Measurements from ENCODE around the gene B9D1. TPM values are rescaled to one million over a fixed set of nuclear protein-coding genes. Genes with fewer than 3 reads are reported as not detected.

Gene B9D1
- total RNA-seq, 2 donors from 2014 or later = 37.7 to 42.8 TPM

GRCh38 chr17:19303367-19303776 is 59.2 kb downstream of the B9D1 start:
- peaks cover 14% of the 10 kb centered on the region for H3K4me1 Mint-ChIP-seq
- peak; percentile 28 for DNase-seq
- no peak overlapping the region for H3K4me3 Mint-ChIP-seq
- H3K27ac ChIP-seq (ENCODE audit: low read depth, low read length) = no peak overlapping the region
- H3K9me3 Mint-ChIP-seq = no peaks in the 10 kb centered on the region
- 92 to 94% methylated on average over 8 to 9 of the region's 9 CpGs for WGBS, 2 experiments (ENCODE audit: insufficient coverage in 1 of 2, insufficient read length in 1 of 2)
- no peaks in the 10 kb centered on the region for H3K36me3 ChIP-seq (ENCODE audit: control insufficient read depth, insufficient read depth, low read length)
- no peak overlapping the region for H3K27ac Mint-ChIP-seq
- no peak overlapping the region for H3K9ac ChIP-seq (ENCODE audit: extremely low read depth, low read length, poor library complexity, severe bottlenecking)
- no peaks in the 10 kb centered on the region for H3K4me1 ChIP-seq (ENCODE audit: control insufficient read depth, insufficient read depth, low read length)
- H3K9me3 ChIP-seq (ENCODE audit: control insufficient read depth, low read length) = no peaks in the 10 kb centered on the region
- H3K27me3 ChIP-seq (ENCODE audit: control insufficient read depth, insufficient read depth, low read length, poor library complexity, severe bottlenecking) = no peaks in the 10 kb centered on the region
- H3K27me3 Mint-ChIP-seq (ENCODE audit: insufficient read depth) = no peaks in the 10 kb centered on the region
- H3K4me3 ChIP-seq (ENCODE audit: low read length) = no peak overlapping the region
- peaks cover 3% of the 10 kb centered on the region for H3K36me3 Mint-ChIP-seq (ENCODE audit: low read depth)
- TF ChIP-seq CTCF (conservative IDR thresholded peaks at IDR 0.05) = no peak

GRCh38 chr17:19302791-19303331 is 59.7 kb downstream of the B9D1 start:
- Mint-ChIP-seq H3K4me1 (peaks cover 14% of the 10 kb centered on the region), H3K27me3 (ENCODE audit: insufficient read depth) (no peaks in the 10 kb centered on the region), H3K4me3 (no peak overlapping the region), H3K9me3 (no peaks in the 10 kb centered on the region), H3K36me3 (ENCODE audit: low read depth) (peaks cover 2% of the 10 kb centered on the region), H3K27ac (no peak overlapping the region)
- 98% methylated on average over 7 to 9 of the region's 9 CpGs for WGBS, 2 experiments (ENCODE audit: insufficient coverage in 1 of 2, insufficient read length in 1 of 2)
- H3K4me3 ChIP-seq (ENCODE audit: low read length) = no peak overlapping the region
- no peak overlapping the region for H3K27ac ChIP-seq (ENCODE audit: low read depth, low read length)
- H3K9me3 ChIP-seq (ENCODE audit: control insufficient read depth, low read length) = no peaks in the 10 kb centered on the region
- no peaks in the 10 kb centered on the region for H3K4me1 ChIP-seq (ENCODE audit: control insufficient read depth, insufficient read depth, low read length)
- no peak for DNase-seq
- H3K9ac ChIP-seq (ENCODE audit: extremely low read depth, low read length, poor library complexity, severe bottlenecking) = no peak overlapping the region
- H3K36me3 ChIP-seq (ENCODE audit: control insufficient read depth, insufficient read depth, low read length) = no peaks in the 10 kb centered on the region
- no peaks in the 10 kb centered on the region for H3K27me3 ChIP-seq (ENCODE audit: control insufficient read depth, insufficient read depth, low read length, poor library complexity, severe bottlenecking)
- no peak for TF ChIP-seq CTCF (conservative IDR thresholded peaks at IDR 0.05)

- no peak overlapping the region for H3K4me3 ChIP-seq (ENCODE audit: low read length)
Observed at GRCh38 chr17:19301973-19302372, 60.5 kb downstream of the B9D1 start.

More at GRCh38 chr17:19301973-19302372, 60.5 kb downstream of the B9D1 start:
- no peak overlapping the region for H3K27ac ChIP-seq (ENCODE audit: low read depth, low read length)
- Mint-ChIP-seq H3K36me3 (ENCODE audit: low read depth) (peaks cover 5% of the 10 kb centered on the region), H3K4me1 (peaks cover 14% of the 10 kb centered on the region), H3K27me3 (ENCODE audit: insufficient read depth) (no peaks in the 10 kb centered on the region), H3K27ac (no peak overlapping the region), H3K4me3 (no peak overlapping the region), H3K9me3 (no peaks in the 10 kb centered on the region)
- H3K9me3 ChIP-seq (ENCODE audit: control insufficient read depth, low read length) = no peaks in the 10 kb centered on the region
- no peaks in the 10 kb centered on the region for H3K27me3 ChIP-seq (ENCODE audit: control insufficient read depth, insufficient read depth, low read length, poor library complexity, severe bottlenecking)
- DNase-seq = no peak
- no peak for TF ChIP-seq CTCF (conservative IDR thresholded peaks at IDR 0.05)
- H3K4me1 ChIP-seq (ENCODE audit: control insufficient read depth, insufficient read depth, low read length) = no peaks in the 10 kb centered on the region
- no peaks in the 10 kb centered on the region for H3K36me3 ChIP-seq (ENCODE audit: control insufficient read depth, insufficient read depth, low read length)
- H3K9ac ChIP-seq (ENCODE audit: extremely low read depth, low read length, poor library complexity, severe bottlenecking) = no peak overlapping the region
- WGBS, 2 experiments (ENCODE audit: insufficient coverage in 1 of 2, insufficient read length in 1 of 2) = 94% methylated on average over 7 to 9 of the region's 9 CpGs
